Glutamatergic neuron (in vitro differentiated cells): Measurements from ENCODE around the gene MACROH2A2. TPM values are rescaled to one million over a fixed set of nuclear protein-coding genes. Genes with fewer than 3 reads are reported as not detected.

Source experiments
- DNase-seq: peaks from one replicate; pipeline ENCODE4 v3.0.0; 2022
- H3K27ac Mint-ChIP-seq: one replicate; pipeline ENCODE4 v1.8.0; 2020; ENCODE audit warnings: mild to moderate bottlenecking, mixed read lengths, inconsistent platforms; ENCODE audit not compliant: unreplicated experiment
- H3K27me3 Mint-ChIP-seq: one replicate; pipeline ENCODE4 v1.8.0; 2020; ENCODE audit warnings: mild to moderate bottlenecking, moderate library complexity, mixed read lengths, inconsistent platforms; ENCODE audit not compliant: unreplicated experiment
- H3K36me3 Mint-ChIP-seq: one replicate; pipeline ENCODE4 v1.8.0; 2020; ENCODE audit warnings: mild to moderate bottlenecking, mixed read lengths, inconsistent platforms; ENCODE audit not compliant: unreplicated experiment
- H3K4me1 Mint-ChIP-seq: one replicate; pipeline ENCODE4 v1.8.0; 2020; ENCODE audit warnings: mild to moderate bottlenecking, low read depth, mixed read lengths, inconsistent platforms; ENCODE audit not compliant: unreplicated experiment
- H3K4me3 Mint-ChIP-seq: one replicate; pipeline ENCODE4 v1.8.0; 2020; ENCODE audit warnings: mild to moderate bottlenecking, mixed read lengths, inconsistent platforms; ENCODE audit not compliant: unreplicated experiment
- H3K9me3 Mint-ChIP-seq: one replicate; pipeline ENCODE4 v1.8.0; 2020; ENCODE audit warnings: mild to moderate bottlenecking, moderate library complexity, mixed read lengths, inconsistent platforms; ENCODE audit not compliant: unreplicated experiment
- total RNA-seq: library from RNA; stranded (reverse); fragmentation: NEBNext Ultra II Directional; extraction: Animal tissue kit (Norgen Biotek cat#: 25700); gene quantifications from one replicate; pipeline ENCODE4 v1.2.1, GENCODE V29; 2021; ENCODE audit not compliant: unreplicated experiment
- TF ChIP-seq, protein P1 (sequence below): fragments of 200-600 bp; sonication (generic); IDR thresholded peaks from one replicate; pipeline ENCODE4 v1.5.0; 2021; ENCODE audit not compliant: partially characterized antibody, unreplicated experiment

The MACROH2A2 gene
- total RNA-seq, 1 donor from 2014 or later = 58.3 TPM

GRCh38 chr10:70124918-70125317 lies 72.3 kb downstream of the MACROH2A2 start:
- Mint-ChIP-seq H3K36me3 (no peaks in the 10 kb centered on the region), H3K27ac (no peak overlapping the region), H3K4me1 (no peaks in the 10 kb centered on the region), H3K4me3 (no peak overlapping the region), H3K9me3 (peaks cover 2% of the 10 kb centered on the region), H3K27me3 (peaks cover 5% of the 10 kb centered on the region)
- TF ChIP-seq, protein P1, sequence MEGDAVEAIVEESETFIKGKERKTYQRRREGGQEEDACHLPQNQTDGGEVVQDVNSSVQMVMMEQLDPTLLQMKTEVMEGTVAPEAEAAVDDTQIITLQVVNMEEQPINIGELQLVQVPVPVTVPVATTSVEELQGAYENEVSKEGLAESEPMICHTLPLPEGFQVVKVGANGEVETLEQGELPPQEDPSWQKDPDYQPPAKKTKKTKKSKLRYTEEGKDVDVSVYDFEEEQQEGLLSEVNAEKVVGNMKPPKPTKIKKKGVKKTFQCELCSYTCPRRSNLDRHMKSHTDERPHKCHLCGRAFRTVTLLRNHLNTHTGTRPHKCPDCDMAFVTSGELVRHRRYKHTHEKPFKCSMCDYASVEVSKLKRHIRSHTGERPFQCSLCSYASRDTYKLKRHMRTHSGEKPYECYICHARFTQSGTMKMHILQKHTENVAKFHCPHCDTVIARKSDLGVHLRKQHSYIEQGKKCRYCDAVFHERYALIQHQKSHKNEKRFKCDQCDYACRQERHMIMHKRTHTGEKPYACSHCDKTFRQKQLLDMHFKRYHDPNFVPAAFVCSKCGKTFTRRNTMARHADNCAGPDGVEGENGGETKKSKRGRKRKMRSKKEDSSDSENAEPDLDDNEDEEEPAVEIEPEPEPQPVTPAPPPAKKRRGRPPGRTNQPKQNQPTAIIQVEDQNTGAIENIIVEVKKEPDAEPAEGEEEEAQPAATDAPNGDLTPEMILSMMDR = no peak
- DNase-seq = no peak

DNA sequence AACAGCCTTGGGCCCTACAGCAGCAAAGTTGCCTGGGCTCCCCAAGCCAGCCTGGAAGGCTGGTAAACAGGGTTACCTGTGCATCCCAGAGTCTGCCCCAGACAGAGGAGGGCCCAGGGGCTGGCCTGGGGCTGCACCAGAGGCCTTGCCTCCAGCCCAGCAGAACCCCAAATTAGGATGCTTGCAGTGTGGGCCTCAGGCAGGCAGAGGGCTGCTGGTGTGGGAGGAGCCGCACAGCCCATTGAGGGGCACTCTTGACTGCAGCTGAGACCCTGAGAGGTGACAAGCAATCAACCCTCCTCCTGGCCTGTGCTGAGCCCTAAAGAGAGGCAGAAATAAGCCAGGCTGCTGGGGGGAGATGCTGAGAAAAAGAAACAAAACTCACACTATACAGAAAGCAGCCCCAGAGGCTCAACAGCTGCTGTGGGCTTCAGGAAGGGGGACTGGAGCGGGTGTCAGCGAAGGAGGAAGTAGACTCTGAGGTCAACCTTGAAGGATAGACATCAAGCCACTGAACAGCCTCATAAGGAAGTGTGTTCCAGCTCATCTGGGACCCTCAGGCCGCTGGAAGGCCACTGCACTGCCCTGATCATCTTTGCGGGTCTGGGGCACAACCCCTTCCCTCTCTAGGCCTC lies 73.4 kb downstream of the MACROH2A2 start:
- TF ChIP-seq, protein P1 = no peak
- Mint-ChIP-seq H3K9me3 (peaks cover 2% of the 10 kb centered on the region), H3K27ac (no peak overlapping the region), H3K36me3 (no peaks in the 10 kb centered on the region), H3K4me3 (no peak overlapping the region), H3K4me1 (no peaks in the 10 kb centered on the region), H3K27me3 (peaks cover 5% of the 10 kb centered on the region)
- no peak for DNase-seq

GRCh38 chr10:70126700-70127395 lies 74.2 kb downstream of the MACROH2A2 start:
- Mint-ChIP-seq H3K4me1 (no peaks in the 10 kb centered on the region), H3K36me3 (no peaks in the 10 kb centered on the region), H3K4me3 (no peak overlapping the region), H3K27me3 (peaks cover 5% of the 10 kb centered on the region), H3K9me3 (peaks cover 2% of the 10 kb centered on the region), H3K27ac (no peak overlapping the region)
- TF ChIP-seq, protein P1 = no peak
- DNase-seq = no peak

DNA sequence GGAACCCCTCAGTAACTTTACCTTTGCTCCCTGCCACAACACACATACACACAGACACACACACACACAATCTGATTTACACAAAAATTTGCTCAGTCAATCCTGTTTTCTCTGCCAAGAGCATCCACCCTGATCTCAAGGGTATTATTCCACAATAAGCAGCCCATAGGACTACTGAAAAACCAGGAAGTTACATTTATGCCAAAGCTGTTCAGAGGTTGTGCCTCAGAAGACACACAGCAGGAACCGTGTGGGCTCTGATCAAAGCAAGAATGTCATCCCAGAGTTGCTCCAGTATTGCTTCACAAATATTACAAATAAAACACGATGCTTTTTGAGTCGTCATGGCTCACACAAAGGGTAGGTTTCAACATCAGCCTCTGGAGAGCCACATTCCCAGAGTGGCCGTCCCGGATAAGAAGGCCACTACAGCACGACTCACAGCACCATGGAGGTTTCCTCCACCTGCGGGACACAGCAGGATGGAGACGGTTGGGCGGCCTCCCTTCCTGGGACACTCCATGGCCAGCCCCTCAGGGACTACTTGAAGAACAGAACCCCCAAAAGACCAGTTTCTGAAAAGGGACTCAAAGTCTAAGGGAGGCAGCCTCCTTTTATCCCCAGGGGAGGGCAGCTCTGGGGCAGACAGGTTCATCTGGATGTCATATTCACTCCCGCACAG lies 78.4 kb downstream of the MACROH2A2 start:
- peaks cover 3% of the 10 kb centered on the region for H3K9me3 Mint-ChIP-seq
- peaks cover 2% of the 10 kb centered on the region for H3K4me1 Mint-ChIP-seq
- TF ChIP-seq, protein P1 = no peak
- H3K27me3 Mint-ChIP-seq = peaks cover 17% of the 10 kb centered on the region
- no peak overlapping the region for H3K27ac Mint-ChIP-seq
- H3K36me3 Mint-ChIP-seq = no peaks in the 10 kb centered on the region
- DNase-seq = no peak
- H3K4me3 Mint-ChIP-seq = no peak overlapping the region

- Mint-ChIP-seq H3K9me3 (peaks cover 3% of the 10 kb centered on the region), H3K4me1 (peaks cover 2% of the 10 kb centered on the region), H3K36me3 (no peaks in the 10 kb centered on the region), H3K4me3 (peak overlapping the region; percentile 81), H3K27ac (no peak overlapping the region), H3K27me3 (peaks cover 20% of the 10 kb centered on the region)
- TF ChIP-seq, protein P1 = no peak
- DNase-seq = no peak
These were observed 78.9 kb downstream of the MACROH2A2 start for GRCh38 chr10:70131560-70131937.
